ENCODE measurements around the gene AGAP1.

The AGAP1 gene

DNA sequence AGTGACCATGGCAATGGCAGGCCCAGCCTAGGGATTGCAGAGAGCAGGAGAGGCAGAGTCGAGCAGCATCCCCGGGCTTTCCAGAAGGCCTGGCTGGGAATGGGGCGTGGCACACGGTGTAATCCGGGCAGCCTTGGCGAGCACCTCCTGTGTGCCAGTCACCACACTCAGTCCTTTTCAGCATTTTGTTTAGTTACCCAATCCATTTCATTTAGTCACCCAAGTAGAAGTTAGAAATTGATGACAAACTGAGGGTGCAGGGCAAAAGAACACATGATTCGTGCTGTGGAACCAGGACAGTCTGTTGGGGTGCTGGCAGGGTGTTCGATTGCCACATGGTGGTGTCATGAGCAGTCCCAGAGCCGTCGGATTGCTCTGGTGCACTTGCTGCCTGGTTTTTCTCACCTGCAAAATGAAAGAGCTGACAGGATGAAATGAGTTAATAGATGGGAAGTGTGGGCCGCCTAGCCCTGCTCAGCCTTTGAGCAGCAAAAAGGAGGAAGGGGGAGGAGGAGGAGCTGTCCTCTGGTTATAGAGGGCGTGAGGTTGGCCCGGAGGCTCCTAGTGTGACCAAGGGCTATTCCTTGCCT, 299.4 kb downstream of the AGAP1 start:
- no peaks in the 10 kb centered on the region for H3K27me3 ChIP-seq (ENCODE audit: control insufficient read depth, insufficient read depth, low read length)
- H3K36me3 ChIP-seq (ENCODE audit: control insufficient read depth, insufficient read depth, low read length): no peaks in the 10 kb centered on the region
- no peak overlapping the region for H3K4me3 ChIP-seq (ENCODE audit: low read length)
- no peaks in the 10 kb centered on the region for H3K4me1 ChIP-seq (ENCODE audit: control insufficient read depth, insufficient read depth, low read length)
- no peaks in the 10 kb centered on the region for H3K9me3 ChIP-seq (ENCODE audit: control insufficient read depth, low read length)
- no peak overlapping the region for H3K9ac ChIP-seq (ENCODE audit: low read length)

DNA sequence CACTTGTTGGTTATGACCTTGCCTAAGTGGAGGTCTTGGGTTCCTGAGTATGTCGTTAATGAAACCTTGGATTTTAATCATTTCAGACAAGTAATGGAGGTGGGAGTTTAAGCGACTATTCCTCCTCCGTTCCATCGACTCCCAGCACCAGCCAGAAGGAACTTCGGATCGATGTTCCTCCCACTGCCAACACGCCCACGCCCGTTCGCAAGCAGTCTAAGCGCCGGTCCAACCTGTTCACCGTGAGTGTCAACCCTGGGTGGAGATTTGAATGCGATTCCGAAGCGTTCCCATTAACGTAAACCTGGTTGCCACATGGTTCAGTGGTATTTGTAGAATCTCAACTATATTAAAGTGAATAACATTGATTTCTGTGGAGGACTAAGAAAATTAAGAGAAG, 305.4 kb downstream of the AGAP1 start:
- Histone ChIP-seq H3K27me3 (ENCODE audit: control insufficient read depth, insufficient read depth, low read length) (no peaks in the 10 kb centered on the region), H3K4me3 (ENCODE audit: low read length) (no peak overlapping the region), H3K36me3 (ENCODE audit: control insufficient read depth, insufficient read depth, low read length) (no peaks in the 10 kb centered on the region), H3K9me3 (ENCODE audit: control insufficient read depth, low read length) (no peaks in the 10 kb centered on the region), H3K9ac (ENCODE audit: low read length) (no peak overlapping the region), H3K4me1 (ENCODE audit: control insufficient read depth, insufficient read depth, low read length) (peaks cover 11% of the 10 kb centered on the region)

DNA sequence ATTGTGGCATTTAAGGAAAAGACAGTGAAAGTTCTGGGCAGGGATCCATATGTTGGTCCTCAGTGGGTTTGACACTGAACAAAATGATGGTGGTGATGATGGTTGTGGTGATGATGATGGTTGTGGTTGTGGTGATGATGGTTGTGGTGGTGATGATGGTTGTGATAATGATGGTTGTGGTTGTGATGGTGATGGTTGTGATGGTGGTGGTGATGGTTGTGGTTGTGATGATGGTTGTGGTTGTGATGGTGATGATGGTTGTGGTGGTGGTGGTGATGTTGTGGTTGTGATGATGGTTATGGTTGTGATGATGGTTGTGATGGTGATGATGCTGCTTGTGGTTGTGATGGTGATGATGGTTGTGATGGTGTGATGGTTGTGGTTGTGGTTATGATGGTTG, 308.7 kb downstream of the AGAP1 start:
- H3K36me3 ChIP-seq (ENCODE audit: control insufficient read depth, insufficient read depth, low read length): peaks cover 5% of the 10 kb centered on the region

DNA sequence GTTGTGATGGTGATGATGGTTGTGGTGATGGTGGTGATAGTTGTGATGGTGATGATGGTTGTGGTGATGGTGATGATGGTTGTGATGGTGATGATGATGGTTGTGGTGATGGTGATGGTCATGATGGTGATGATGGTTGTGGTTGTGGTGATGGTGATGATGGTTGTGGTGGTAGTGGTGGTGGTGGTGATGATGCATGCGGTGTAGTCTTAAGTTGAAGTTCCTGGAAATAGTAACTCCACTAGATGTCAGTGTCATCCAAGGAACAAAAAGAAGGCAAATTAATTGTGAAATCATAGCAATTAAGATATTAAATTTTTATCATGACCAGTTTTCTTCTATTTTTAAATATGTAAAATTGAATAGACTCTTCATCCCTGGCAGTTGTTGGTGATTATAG, 309.2 kb downstream of the AGAP1 start:
- peaks cover 11% of the 10 kb centered on the region for H3K4me1 ChIP-seq (ENCODE audit: control insufficient read depth, insufficient read depth, low read length)
- no peak overlapping the region for H3K9ac ChIP-seq (ENCODE audit: low read length)
- H3K36me3 ChIP-seq (ENCODE audit: control insufficient read depth, insufficient read depth, low read length): peaks cover 6% of the 10 kb centered on the region
- no peak overlapping the region for H3K4me3 ChIP-seq (ENCODE audit: low read length)
- H3K27me3 ChIP-seq (ENCODE audit: control insufficient read depth, insufficient read depth, low read length): no peaks in the 10 kb centered on the region
- H3K9me3 ChIP-seq (ENCODE audit: control insufficient read depth, low read length): no peaks in the 10 kb centered on the region

More for the DNA sequence above, 308.7 kb downstream of the AGAP1 start:
- no peak overlapping the region for H3K4me3 ChIP-seq (ENCODE audit: low read length)
- no peaks in the 10 kb centered on the region for H3K27me3 ChIP-seq (ENCODE audit: control insufficient read depth, insufficient read depth, low read length)
- H3K4me1 ChIP-seq (ENCODE audit: control insufficient read depth, insufficient read depth, low read length): peaks cover 11% of the 10 kb centered on the region
- no peaks in the 10 kb centered on the region for H3K9me3 ChIP-seq (ENCODE audit: control insufficient read depth, low read length)
- H3K9ac ChIP-seq (ENCODE audit: low read length): no peak overlapping the region

DNA sequence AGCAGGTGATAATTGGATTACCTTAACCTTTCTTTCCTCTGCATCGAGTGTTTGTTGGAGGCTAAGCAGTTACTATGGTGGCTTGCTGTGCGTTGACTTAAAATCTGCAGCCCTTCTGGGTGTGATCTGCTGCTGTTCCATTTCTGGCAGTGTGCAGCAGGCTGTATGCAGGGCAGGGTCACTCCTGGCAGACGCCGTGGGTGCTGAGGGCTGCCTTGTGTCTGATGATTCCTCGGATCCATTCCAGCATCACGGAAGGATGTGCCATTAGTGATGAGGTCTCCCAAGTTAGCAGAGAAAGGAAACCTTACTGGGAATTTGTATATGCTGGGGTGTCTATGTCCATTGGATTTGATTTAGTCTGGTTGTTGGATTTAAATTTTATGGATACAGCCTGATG, 310.8 kb downstream of the AGAP1 start:
- H3K4me1 ChIP-seq (ENCODE audit: control insufficient read depth, insufficient read depth, low read length): peaks cover 11% of the 10 kb centered on the region
- peaks cover 10% of the 10 kb centered on the region for H3K36me3 ChIP-seq (ENCODE audit: control insufficient read depth, insufficient read depth, low read length)
- no peaks in the 10 kb centered on the region for H3K27me3 ChIP-seq (ENCODE audit: control insufficient read depth, insufficient read depth, low read length)
- no peak overlapping the region for H3K4me3 ChIP-seq (ENCODE audit: low read length)
- no peak overlapping the region for H3K9ac ChIP-seq (ENCODE audit: low read length)
- H3K9me3 ChIP-seq (ENCODE audit: control insufficient read depth, low read length): no peaks in the 10 kb centered on the region

DNA sequence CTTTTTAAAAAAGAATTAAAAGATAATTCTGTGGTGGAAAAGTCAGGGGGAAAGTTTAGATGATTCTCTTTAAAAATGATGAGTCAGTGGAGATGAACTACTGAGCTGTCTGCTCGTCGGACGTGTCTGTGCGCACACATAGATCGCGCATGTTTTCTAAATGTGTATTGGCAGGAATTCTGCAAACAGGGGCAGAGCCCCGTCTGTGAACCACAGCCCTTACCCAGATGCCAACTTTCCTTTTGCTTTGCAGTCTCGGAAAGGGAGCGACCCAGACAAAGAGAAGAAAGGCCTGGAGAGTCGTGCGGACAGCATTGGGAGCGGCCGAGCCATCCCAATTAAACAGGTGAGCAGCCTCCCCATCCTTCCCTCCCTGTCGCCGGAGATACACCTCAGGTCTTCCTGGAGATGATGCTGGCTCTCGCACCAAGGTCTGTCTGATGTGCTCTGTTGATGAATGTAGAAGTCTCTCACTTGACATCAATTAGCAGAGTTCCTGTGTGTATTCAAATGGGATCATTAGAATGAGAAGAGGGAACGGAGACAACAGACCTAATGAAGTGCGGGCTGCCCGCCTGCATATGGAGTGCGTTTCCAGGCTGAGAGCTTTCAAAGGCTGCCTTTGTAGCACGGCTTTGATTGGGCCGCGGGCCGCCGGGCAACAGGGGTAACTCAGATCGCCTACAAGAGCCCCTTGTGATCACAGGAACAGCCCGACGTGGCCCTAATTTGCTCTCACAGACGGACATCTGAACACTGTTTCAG, 313.3 kb downstream of the AGAP1 start:
- H3K4me3 ChIP-seq (ENCODE audit: low read length): no peak overlapping the region
- peaks cover 15% of the 10 kb centered on the region for H3K36me3 ChIP-seq (ENCODE audit: control insufficient read depth, insufficient read depth, low read length)

DNA sequence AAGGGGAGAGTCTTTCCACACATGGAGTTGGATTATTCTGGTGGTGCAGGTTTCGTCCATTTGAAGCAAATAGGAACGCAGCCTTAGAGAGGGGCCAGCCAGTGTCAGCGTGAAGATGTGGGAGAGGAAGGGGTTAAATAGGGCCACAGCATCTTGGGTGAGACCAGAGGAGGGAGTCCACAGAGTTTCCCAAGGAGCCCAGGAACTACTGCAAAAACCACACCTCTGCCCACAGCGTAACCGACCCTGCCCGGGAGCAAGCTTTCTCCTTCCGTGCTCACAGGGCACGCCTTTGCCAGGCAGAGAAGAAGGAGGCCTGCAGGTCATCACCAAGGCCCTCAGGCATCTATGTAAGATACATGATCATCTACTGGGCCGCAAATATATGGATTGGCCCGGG, 314.5 kb downstream of the AGAP1 start:
- H3K9me3 ChIP-seq (ENCODE audit: control insufficient read depth, low read length): no peaks in the 10 kb centered on the region
- H3K27me3 ChIP-seq (ENCODE audit: control insufficient read depth, insufficient read depth, low read length): no peaks in the 10 kb centered on the region
- peaks cover 15% of the 10 kb centered on the region for H3K36me3 ChIP-seq (ENCODE audit: control insufficient read depth, insufficient read depth, low read length)
- no peaks in the 10 kb centered on the region for H3K4me1 ChIP-seq (ENCODE audit: control insufficient read depth, insufficient read depth, low read length)
- no peak overlapping the region for H3K9ac ChIP-seq (ENCODE audit: low read length)
- no peak overlapping the region for H3K4me3 ChIP-seq (ENCODE audit: low read length)

More for the DNA sequence above, 313.3 kb downstream of the AGAP1 start:
- Histone ChIP-seq H3K27me3 (ENCODE audit: control insufficient read depth, insufficient read depth, low read length) (no peaks in the 10 kb centered on the region), H3K9me3 (ENCODE audit: control insufficient read depth, low read length) (no peaks in the 10 kb centered on the region), H3K9ac (ENCODE audit: low read length) (no peak overlapping the region), H3K4me1 (ENCODE audit: control insufficient read depth, insufficient read depth, low read length) (peaks cover 2% of the 10 kb centered on the region)

DNA sequence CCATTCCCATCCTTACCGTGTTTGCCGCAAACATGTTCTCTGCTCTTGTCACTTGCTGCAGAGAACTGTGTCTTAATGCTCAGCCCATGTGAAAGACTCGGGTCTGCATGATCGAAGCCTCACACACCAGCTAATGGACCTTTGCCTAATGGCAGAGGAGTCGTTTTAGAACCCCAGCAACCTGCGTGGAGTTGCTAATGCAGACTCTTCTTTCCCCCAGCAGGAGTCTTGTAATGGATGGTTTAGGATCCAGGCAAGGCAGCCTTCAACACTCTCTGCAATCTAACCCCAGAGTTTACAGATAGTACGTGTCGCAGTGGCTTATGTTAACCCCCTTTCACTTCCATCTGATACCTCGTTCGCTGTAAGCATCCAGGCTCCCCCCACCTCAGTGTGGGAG, 316.4 kb downstream of the AGAP1 start:
- Histone ChIP-seq H3K27me3 (ENCODE audit: control insufficient read depth, insufficient read depth, low read length) (no peaks in the 10 kb centered on the region), H3K9ac (ENCODE audit: low read length) (no peak overlapping the region), H3K9me3 (ENCODE audit: control insufficient read depth, low read length) (no peaks in the 10 kb centered on the region), H3K4me1 (ENCODE audit: control insufficient read depth, insufficient read depth, low read length) (no peaks in the 10 kb centered on the region), H3K4me3 (ENCODE audit: low read length) (no peak overlapping the region), H3K36me3 (ENCODE audit: control insufficient read depth, insufficient read depth, low read length) (peaks cover 15% of the 10 kb centered on the region)

DNA sequence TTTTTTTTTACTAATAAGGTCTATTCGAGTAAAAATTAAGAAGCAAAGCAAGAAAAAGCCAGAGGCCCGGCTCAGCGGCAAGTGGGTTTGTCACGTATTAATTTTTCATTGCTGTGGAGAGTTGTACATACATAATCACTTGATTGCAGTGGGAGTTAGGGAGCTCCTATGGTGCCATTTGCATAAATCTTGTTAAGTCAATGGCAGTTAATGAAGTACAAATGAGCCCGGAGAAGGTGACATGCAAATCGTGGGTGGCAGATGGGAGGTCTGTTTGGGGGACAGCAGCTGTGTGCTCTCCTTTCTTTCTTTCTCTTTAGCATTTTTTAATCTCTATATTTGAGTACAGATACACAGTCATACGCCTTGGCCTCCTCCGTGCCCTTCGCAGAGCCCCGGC, 317.0 kb downstream of the AGAP1 start:
- H3K27me3 ChIP-seq (ENCODE audit: control insufficient read depth, insufficient read depth, low read length): no peaks in the 10 kb centered on the region
- H3K36me3 ChIP-seq (ENCODE audit: control insufficient read depth, insufficient read depth, low read length): peaks cover 15% of the 10 kb centered on the region
- H3K9me3 ChIP-seq (ENCODE audit: control insufficient read depth, low read length): no peaks in the 10 kb centered on the region
- H3K9ac ChIP-seq (ENCODE audit: low read length): no peak overlapping the region
- H3K4me3 ChIP-seq (ENCODE audit: low read length): no peak overlapping the region
- H3K4me1 ChIP-seq (ENCODE audit: control insufficient read depth, insufficient read depth, low read length): no peaks in the 10 kb centered on the region

DNA sequence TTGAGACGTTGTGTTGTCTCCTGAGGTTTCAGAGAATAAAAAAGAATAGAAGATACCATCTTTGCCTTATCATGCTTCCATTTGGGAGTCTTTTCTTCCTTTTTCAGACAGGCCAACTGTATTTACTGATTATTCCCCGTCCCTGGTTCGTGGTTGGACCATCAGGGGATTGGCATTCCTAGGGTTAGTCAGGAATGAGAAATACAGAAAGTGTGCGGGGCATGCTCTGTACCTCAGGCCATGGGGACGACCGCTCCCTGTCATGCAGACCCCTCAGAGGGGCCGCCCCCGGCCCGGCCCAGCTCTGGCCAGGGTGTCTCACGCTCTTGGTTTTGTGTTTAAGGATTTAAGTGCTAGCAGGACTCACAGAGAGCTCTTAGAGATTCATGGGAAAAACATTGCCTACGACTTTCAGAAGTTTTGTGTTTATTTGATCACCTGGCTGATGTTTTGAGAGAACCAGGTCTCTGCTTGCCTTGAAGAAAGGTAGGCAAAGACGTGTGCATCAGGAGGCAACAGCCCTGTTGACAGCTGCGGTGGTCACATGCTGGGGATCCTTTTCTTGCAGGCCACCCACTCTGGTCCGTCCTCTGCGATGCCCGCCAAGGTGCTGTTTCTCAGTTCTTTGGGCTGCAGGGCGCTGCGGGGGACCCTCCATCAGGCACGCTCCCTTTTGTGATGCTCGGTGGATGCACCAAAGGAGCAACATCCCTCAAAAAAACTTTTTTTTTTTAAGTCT, 317.8 kb downstream of the AGAP1 start:
- Histone ChIP-seq H3K9me3 (ENCODE audit: control insufficient read depth, low read length) (no peaks in the 10 kb centered on the region), H3K4me3 (ENCODE audit: low read length) (no peak overlapping the region), H3K27me3 (ENCODE audit: control insufficient read depth, insufficient read depth, low read length) (no peaks in the 10 kb centered on the region), H3K9ac (ENCODE audit: low read length) (no peak overlapping the region), H3K4me1 (ENCODE audit: control insufficient read depth, insufficient read depth, low read length) (no peaks in the 10 kb centered on the region), H3K36me3 (ENCODE audit: control insufficient read depth, insufficient read depth, low read length) (peaks cover 15% of the 10 kb centered on the region)

DNA sequence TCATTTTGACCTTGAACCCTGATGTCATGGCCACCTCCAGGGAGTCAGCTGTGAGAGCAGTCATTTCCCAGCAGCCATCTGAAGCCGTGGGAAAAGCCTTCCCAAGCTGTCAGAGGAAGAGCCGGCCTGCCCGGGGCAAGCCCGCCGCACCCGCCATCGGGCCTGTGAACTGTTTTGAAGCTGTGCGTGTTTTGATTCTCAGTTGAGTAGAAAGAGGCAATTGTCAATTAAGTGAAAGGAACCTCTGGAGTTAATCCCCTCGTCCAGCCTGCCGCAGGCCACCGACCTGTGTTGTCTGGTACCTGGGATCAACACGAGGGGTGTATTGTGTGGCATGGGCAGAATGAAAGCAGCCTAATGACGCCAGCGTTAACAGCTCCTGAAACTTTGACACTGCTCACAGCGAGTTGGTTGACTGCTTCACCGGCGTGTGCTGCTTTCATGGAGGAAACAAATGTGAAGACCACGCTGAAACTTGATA, 318.4 kb downstream of the AGAP1 start:
- Histone ChIP-seq H3K4me1 (ENCODE audit: control insufficient read depth, insufficient read depth, low read length) (no peaks in the 10 kb centered on the region), H3K9me3 (ENCODE audit: control insufficient read depth, low read length) (no peaks in the 10 kb centered on the region), H3K36me3 (ENCODE audit: control insufficient read depth, insufficient read depth, low read length) (peaks cover 13% of the 10 kb centered on the region), H3K27me3 (ENCODE audit: control insufficient read depth, insufficient read depth, low read length) (no peaks in the 10 kb centered on the region), H3K4me3 (ENCODE audit: low read length) (no peak overlapping the region), H3K9ac (ENCODE audit: low read length) (no peak overlapping the region)

DNA sequence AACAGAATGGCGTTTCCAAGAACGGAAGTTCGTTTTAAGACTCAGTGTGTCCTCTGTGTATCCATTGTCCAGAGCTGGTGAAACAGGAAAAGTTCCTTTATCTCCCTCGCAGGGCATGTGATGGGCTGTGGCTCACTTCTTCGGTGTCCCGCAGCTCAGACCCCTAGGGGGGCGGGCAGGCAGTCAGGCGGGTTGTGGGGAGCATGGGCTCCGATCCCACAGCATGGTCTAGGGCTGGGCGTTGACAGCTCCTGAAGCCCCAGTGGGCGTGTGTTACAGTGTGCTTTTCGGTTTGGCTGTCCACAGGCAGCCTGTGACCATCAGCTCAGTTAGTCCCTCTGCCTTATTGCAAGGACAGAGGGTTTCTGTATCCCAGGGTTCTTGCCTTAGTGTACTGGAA, 319.6 kb downstream of the AGAP1 start:
- Histone ChIP-seq H3K4me3 (ENCODE audit: low read length) (no peak overlapping the region), H3K9ac (ENCODE audit: low read length) (no peak overlapping the region), H3K9me3 (ENCODE audit: control insufficient read depth, low read length) (no peaks in the 10 kb centered on the region), H3K27me3 (ENCODE audit: control insufficient read depth, insufficient read depth, low read length) (no peaks in the 10 kb centered on the region), H3K36me3 (ENCODE audit: control insufficient read depth, insufficient read depth, low read length) (peaks cover 6% of the 10 kb centered on the region), H3K4me1 (ENCODE audit: control insufficient read depth, insufficient read depth, low read length) (no peaks in the 10 kb centered on the region)

Measured in mucosa of stomach (tissue), 1 donor.